SK-N-SH (cell line): ENCODE data around the gene PARD3B. TPM values are rescaled to one million over a fixed set of nuclear protein-coding genes. Genes with fewer than 3 reads are reported as not detected.

Experiments
- CTCF ChIA-PET: fragments of 300-600, 350-600 bp; formaldehyde crosslinking; extraction: SDS; loops from one replicate; lab custom pipeline; 2021; lab: Yijun Ruan, JAX
- POLR2A ChIA-PET: fragments of 350-600 bp; sonication (Branson Sonifier 250); formaldehyde crosslinking; extraction: SDS; loops from one replicate; lab custom pipeline; 2020; ENCODE audit warnings: antibody characterized with exemption, inconsistent platforms; lab: Yijun Ruan, JAX
- DNase-seq: peaks from one replicate; pipeline ENCODE4 v3.0.0; 2012
- H2AFZ ChIP-seq: fragments of 200-600 bp; sonication (generic); 2 replicates; pipeline ENCODE4 v1.8.1; 2016; ENCODE audit warnings: antibody characterized with exemption, mild to moderate bottlenecking, low read depth
- H3F3A ChIP-seq: fragments of 200-600 bp; sonication (generic); replicated peaks from 2 replicates; pipeline ENCODE3; 2016; ENCODE audit warnings: antibody characterized with exemption, mild to moderate bottlenecking; ENCODE audit not compliant: insufficient read depth
- H3K27ac ChIP-seq, 2 experiments: fragments of 200-500 bp in 1 of 2; fragments of 200-600 bp in 1 of 2; sonication (Bioruptor generic) in 1 of 2; sonication (generic), shearing (Covaris generic) in 1 of 2; 2 replicates each; pipeline versions ENCODE4 v1.5.1 to v1.6.1; 2014 to 2016; ENCODE audit warnings: low read depth in 2 of 2, inconsistent platforms in 1 of 2, low read length in 1 of 2, mild to moderate bottlenecking in 1 of 2, mixed read lengths in 1 of 2
- H3K27me3 ChIP-seq: fragments of 200-600 bp; sonication (generic), shearing (Covaris generic); 2 replicates; pipeline ENCODE4 v1.6.1; 2016; ENCODE audit warnings: mixed run types; ENCODE audit not compliant: insufficient read depth
- H3K36me3 ChIP-seq, 2 experiments: fragments of 200-500 bp in 1 of 2; fragments of 200-600 bp in 1 of 2; sonication (Bioruptor generic) in 1 of 2; sonication (generic) in 1 of 2; replicated peaks in 1 of 2; 2 replicates each; pipeline versions ENCODE3 to v1.5.1; 2014 to 2016; ENCODE audit warnings: low read length in 1 of 2, mild to moderate bottlenecking in 1 of 2; ENCODE audit not compliant: insufficient read depth in 2 of 2, control insufficient read depth in 1 of 2
- H3K4me1 ChIP-seq, 2 experiments: fragments of 200-500 bp in 1 of 2; fragments of 200-600 bp in 1 of 2; sonication (Bioruptor generic) in 1 of 2; sonication (generic), shearing (Covaris generic) in 1 of 2; 2 replicates each; pipeline versions ENCODE4 v1.5.1 to v1.6.1; 2014 to 2016; ENCODE audit warnings: low read depth in 1 of 2, low read length in 1 of 2, mixed run types in 1 of 2; ENCODE audit not compliant: insufficient read depth in 2 of 2, control insufficient read depth in 1 of 2
- H3K4me2 ChIP-seq: fragments of 200-600 bp; sonication (generic), shearing (Covaris generic); 2 replicates; pipeline ENCODE4 v1.6.1; 2017; ENCODE audit warnings: mixed run types
- H3K4me3 ChIP-seq, 2 experiments: fragments of 200-500 bp in 1 of 2; fragments of 200-600 bp in 1 of 2; sonication (Bioruptor generic) in 1 of 2; sonication (generic), shearing (Covaris generic) in 1 of 2; 2 replicates each; pipeline versions ENCODE4 v1.5.1 to v1.8.1; 2014 to 2016; ENCODE audit warnings: low read depth in 2 of 2, inconsistent platforms in 1 of 2, low read length in 1 of 2, mild to moderate bottlenecking in 1 of 2, mixed read lengths in 1 of 2, moderate library complexity in 1 of 2
- H3K79me2 ChIP-seq: fragments of 200-600 bp; sonication (generic); 2 replicates; pipeline ENCODE4 v1.8.1; 2017; ENCODE audit warnings: mild to moderate bottlenecking; ENCODE audit not compliant: insufficient read depth
- H3K9ac ChIP-seq: fragments of 200-600 bp; sonication (generic); 2 replicates; pipeline ENCODE4 v1.6.1; 2017; ENCODE audit warnings: mixed run types
- H3K9me2 ChIP-seq: fragments of 200-600 bp; sonication (generic); 2 replicates; pipeline ENCODE4 v1.6.1; 2017; ENCODE audit warnings: mixed run types
- H3K9me3 ChIP-seq: fragments of 200-600 bp; sonication (generic); 2 replicates; pipeline ENCODE4 v1.6.1; 2017; ENCODE audit warnings: mixed run types, mild to moderate bottlenecking, moderate library complexity
- H4K20me1 ChIP-seq: fragments of 200-600 bp; sonication (generic); 2 replicates; pipeline ENCODE4 v1.6.1; 2017; ENCODE audit warnings: mild to moderate bottlenecking, mixed run types; ENCODE audit not compliant: insufficient read depth
- CHD2 ChIP-seq: fragments of 150-350 bp; IDR thresholded peaks from 2 replicates; pipeline ENCODE4 v1.6.1; 2018; ENCODE audit warnings: low read length; ENCODE audit not compliant: partially characterized antibody
- ELF1 ChIP-seq: IDR thresholded peaks from 2 replicates; pipeline ENCODE4 v1.4.0; 2012
- EZH2phosphoT487 ChIP-seq: fragments of 200-600 bp; sonication (generic); IDR thresholded peaks from 2 replicates; pipeline ENCODE4 v1.6.1; 2017; ENCODE audit warnings: low read depth, mixed run types, mild to moderate bottlenecking, antibody characterized with exemption, moderate library complexity, borderline replicate concordance
- FOXM1 ChIP-seq: IDR thresholded peaks from 2 replicates; pipeline ENCODE4 v1.4.0; 2012; ENCODE audit warnings: low read depth, mild to moderate bottlenecking
- GATA2 ChIP-seq: sonication (generic); formaldehyde crosslinking; IDR thresholded peaks from 2 replicates; pipeline ENCODE4 v1.5.0; 2020; ENCODE audit warnings: mild to moderate bottlenecking, missing genetic modification reagents
- JUND ChIP-seq: IDR thresholded peaks from 2 replicates; pipeline ENCODE4 v1.4.0; 2012
- MEF2A ChIP-seq: IDR thresholded peaks from 2 replicates; pipeline ENCODE4 v1.4.0; 2012; ENCODE audit warnings: low read depth, borderline replicate concordance
- MXI1 ChIP-seq: IDR thresholded peaks from 2 replicates; pipeline ENCODE4 v1.6.1; 2012; ENCODE audit warnings: mild to moderate bottlenecking, low read depth, low read length, improper control_type of control experiment
- NFIC ChIP-seq: IDR thresholded peaks from 2 replicates; pipeline ENCODE4 v1.4.0; 2012; ENCODE audit warnings: borderline replicate concordance
- RAD21 ChIP-seq: IDR thresholded peaks from 2 replicates; pipeline ENCODE4 v1.6.1; 2012; ENCODE audit warnings: mild to moderate bottlenecking, low read length
- RCOR1 ChIP-seq: fragments of 150-350 bp; IDR thresholded peaks from 2 replicates; pipeline ENCODE4 v1.6.1; 2017; ENCODE audit warnings: antibody characterized with exemption, low read length
- RFX5 ChIP-seq: IDR thresholded peaks from 2 replicates; pipeline ENCODE4 v1.6.1; 2012; ENCODE audit warnings: mild to moderate bottlenecking, improper control_type of control experiment, low read length
- RXRA ChIP-seq: IDR thresholded peaks from 2 replicates; pipeline ENCODE4 v1.4.0; 2012; ENCODE audit warnings: low read depth, mild to moderate bottlenecking, borderline replicate concordance
- TAF1 ChIP-seq: IDR thresholded peaks from 2 replicates; pipeline ENCODE4 v1.6.1; 2012; ENCODE audit warnings: low read depth, mild to moderate bottlenecking, low read length, moderate library complexity, borderline replicate concordance
- WGBS: methylation state at CpG from one replicate; pipeline ENCODE4 v1.1.6; 2017; ENCODE audit warnings: low lambda C conversion rate; 5-methylcytosine and 5-hydroxymethylcytosine counted together
- polyA plus RNA-seq, 3 experiments: library from polyadenylated mRNA; depleted of rRNA; stranded (reverse); fragments of >200 nt; gene quantifications; 2 replicates each; pipeline ENCODE4 v1.2.3, GENCODE V29; 2012
- TF ChIP-seq, protein P1 (sequence below): fragments of 200-600 bp; sonication (generic); IDR thresholded peaks from 2 replicates; pipeline ENCODE4 v1.6.1; 2017; ENCODE audit warnings: antibody characterized with exemption, mild to moderate bottlenecking, moderate library complexity
- TF ChIP-seq, protein P2 (sequence below): IDR thresholded peaks from 2 replicates; pipeline ENCODE4 v1.6.1; 2012; ENCODE audit warnings: mild to moderate bottlenecking, low read depth, low read length, moderate library complexity
- TF ChIP-seq, protein P3 (sequence below): fragments of 150-350 bp; IDR thresholded peaks from 2 replicates; pipeline ENCODE4 v1.6.1; 2016; ENCODE audit warnings: mild to moderate bottlenecking, low read depth, low read length
- TF ChIP-seq, protein P4 (sequence below): IDR thresholded peaks from 2 replicates; pipeline ENCODE4; 2012
- TF ChIP-seq, protein P5 (sequence below): fragments of 150-350 bp; IDR thresholded peaks from 2 replicates; pipeline ENCODE4 v1.6.1; 2017; ENCODE audit warnings: antibody characterized with exemption, low read length, low read depth, borderline replicate concordance

The PARD3B gene
- polyA plus RNA-seq, 1 of the 3 experiments (the other 2 are of a cell fraction) = 0.87 TPM

DNA sequence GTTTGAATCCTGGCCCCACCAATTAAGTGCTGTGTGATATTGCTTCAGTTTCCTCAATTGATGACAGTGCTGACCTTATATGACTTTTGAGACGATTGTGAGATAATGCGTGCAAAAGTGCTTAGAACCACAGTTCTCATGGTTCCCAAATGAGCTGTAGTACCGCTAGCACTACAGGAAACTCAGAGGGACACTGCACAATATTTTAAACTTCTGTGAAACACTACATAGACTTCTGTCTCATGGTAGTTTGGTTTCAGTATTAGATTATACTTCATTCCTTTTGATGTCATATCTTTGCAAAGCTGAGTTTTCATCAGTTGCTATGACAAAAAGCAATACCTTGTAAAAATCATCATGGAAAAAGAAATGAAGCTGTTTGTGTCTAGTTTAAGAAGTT lies 368.0 kb downstream of the PARD3B start:
- no peak for DNase-seq
- no peaks in the 10 kb centered on the region for H3K36me3 ChIP-seq
- H3K4me3 ChIP-seq = no peak overlapping the region
- H3K4me2 ChIP-seq = no peak overlapping the region
- 94% methylated on average over 3 of the region's 3 CpGs for WGBS
- H3K27ac ChIP-seq = no peak overlapping the region
- POLR2A ChIA-PET = no interaction called here
- peaks cover 0 to 5% of the 10 kb centered on the region in 2 experiments; a peak in 2 of 4 replicates for H3K4me1 ChIP-seq
- CTCF ChIA-PET = interaction anchor here (0.6 to 0.8 kb wide), 2 partner anchors 11 to 832 kb away, joined by 3 read pairs; no protein-coding TSS in a partner anchor
- no peaks in the 10 kb centered on the region for H3K79me2 ChIP-seq
- H2AFZ ChIP-seq = no peak overlapping the region
- no peaks in the 10 kb centered on the region for H4K20me1 ChIP-seq
- no peaks in the 10 kb centered on the region for H3K9me2 ChIP-seq
- no peaks in the 10 kb centered on the region for H3K9me3 ChIP-seq
- no peak overlapping the region for H3K9ac ChIP-seq
- no peaks in the 10 kb centered on the region for H3K27me3 ChIP-seq
- no peaks in the 10 kb centered on the region for H3F3A ChIP-seq
- TF ChIP-seq MXI1 = no peak
- TF ChIP-seq, protein P1, sequence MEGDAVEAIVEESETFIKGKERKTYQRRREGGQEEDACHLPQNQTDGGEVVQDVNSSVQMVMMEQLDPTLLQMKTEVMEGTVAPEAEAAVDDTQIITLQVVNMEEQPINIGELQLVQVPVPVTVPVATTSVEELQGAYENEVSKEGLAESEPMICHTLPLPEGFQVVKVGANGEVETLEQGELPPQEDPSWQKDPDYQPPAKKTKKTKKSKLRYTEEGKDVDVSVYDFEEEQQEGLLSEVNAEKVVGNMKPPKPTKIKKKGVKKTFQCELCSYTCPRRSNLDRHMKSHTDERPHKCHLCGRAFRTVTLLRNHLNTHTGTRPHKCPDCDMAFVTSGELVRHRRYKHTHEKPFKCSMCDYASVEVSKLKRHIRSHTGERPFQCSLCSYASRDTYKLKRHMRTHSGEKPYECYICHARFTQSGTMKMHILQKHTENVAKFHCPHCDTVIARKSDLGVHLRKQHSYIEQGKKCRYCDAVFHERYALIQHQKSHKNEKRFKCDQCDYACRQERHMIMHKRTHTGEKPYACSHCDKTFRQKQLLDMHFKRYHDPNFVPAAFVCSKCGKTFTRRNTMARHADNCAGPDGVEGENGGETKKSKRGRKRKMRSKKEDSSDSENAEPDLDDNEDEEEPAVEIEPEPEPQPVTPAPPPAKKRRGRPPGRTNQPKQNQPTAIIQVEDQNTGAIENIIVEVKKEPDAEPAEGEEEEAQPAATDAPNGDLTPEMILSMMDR = no peak
- TF ChIP-seq, protein P2, sequence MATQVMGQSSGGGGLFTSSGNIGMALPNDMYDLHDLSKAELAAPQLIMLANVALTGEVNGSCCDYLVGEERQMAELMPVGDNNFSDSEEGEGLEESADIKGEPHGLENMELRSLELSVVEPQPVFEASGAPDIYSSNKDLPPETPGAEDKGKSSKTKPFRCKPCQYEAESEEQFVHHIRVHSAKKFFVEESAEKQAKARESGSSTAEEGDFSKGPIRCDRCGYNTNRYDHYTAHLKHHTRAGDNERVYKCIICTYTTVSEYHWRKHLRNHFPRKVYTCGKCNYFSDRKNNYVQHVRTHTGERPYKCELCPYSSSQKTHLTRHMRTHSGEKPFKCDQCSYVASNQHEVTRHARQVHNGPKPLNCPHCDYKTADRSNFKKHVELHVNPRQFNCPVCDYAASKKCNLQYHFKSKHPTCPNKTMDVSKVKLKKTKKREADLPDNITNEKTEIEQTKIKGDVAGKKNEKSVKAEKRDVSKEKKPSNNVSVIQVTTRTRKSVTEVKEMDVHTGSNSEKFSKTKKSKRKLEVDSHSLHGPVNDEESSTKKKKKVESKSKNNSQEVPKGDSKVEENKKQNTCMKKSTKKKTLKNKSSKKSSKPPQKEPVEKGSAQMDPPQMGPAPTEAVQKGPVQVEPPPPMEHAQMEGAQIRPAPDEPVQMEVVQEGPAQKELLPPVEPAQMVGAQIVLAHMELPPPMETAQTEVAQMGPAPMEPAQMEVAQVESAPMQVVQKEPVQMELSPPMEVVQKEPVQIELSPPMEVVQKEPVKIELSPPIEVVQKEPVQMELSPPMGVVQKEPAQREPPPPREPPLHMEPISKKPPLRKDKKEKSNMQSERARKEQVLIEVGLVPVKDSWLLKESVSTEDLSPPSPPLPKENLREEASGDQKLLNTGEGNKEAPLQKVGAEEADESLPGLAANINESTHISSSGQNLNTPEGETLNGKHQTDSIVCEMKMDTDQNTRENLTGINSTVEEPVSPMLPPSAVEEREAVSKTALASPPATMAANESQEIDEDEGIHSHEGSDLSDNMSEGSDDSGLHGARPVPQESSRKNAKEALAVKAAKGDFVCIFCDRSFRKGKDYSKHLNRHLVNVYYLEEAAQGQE = no peak
- no peak for TF ChIP-seq RCOR1
- no peak for TF ChIP-seq CHD2
- TF ChIP-seq, all 33 proteins: peak for 0

DNA sequence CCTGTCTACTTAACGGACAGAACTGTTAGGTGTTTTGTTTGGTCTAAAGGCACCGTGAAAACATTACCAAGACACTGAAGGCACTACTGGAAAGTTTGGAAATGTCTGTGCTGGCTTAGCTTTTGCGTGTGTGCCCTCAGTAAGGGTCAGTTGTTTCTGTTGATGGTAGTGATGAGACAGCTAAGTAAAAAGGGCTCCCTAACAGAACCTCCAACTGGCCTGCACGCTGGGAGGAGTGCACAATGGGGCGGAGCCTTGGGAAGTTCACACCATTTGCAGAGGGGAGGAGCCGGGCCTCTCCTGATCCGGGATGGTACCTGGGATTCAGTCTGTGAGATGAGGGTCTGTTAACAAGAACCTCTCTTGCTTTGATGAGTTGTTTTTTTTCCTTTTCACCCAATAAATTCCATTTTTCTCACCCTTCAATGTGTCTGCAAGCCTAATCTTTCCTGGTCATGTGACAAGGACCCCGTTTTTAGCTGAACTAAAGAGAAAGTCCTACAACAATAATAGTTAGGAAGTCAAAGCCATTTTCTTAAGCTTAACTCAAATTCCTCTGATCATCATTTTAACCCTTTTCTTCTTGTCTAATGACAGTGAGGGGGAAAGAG lies 368.7 kb downstream of the PARD3B start:
- Histone ChIP-seq H3K9me2 (no peaks in the 10 kb centered on the region), H4K20me1 (no peaks in the 10 kb centered on the region), H2AFZ (no peak overlapping the region), H3K4me1 (peaks cover 0 to 5% of the 10 kb centered on the region in 2 experiments; a peak in 2 of 4 replicates), H3K36me3 (no peaks in the 10 kb centered on the region), H3K4me3 (no peak overlapping the region), H3K27ac (no peak overlapping the region), H3K9me3 (no peaks in the 10 kb centered on the region), H3K27me3 (no peaks in the 10 kb centered on the region), H3K9ac (no peak overlapping the region), H3K79me2 (no peaks in the 10 kb centered on the region), H3F3A (no peaks in the 10 kb centered on the region), H3K4me2 (no peak overlapping the region)
- 83% methylated on average over 8 of the region's 8 CpGs for WGBS
- ChIA-PET CTCF (interaction anchor here (0.6 to 0.8 kb wide), 3 partner anchors 10 to 831 kb away, joined by 3 read pairs; no protein-coding TSS in a partner anchor), POLR2A (no interaction called here)
- no peak for DNase-seq
- no peak for TF ChIP-seq ELF1
- no peak for TF ChIP-seq EZH2phosphoT487
- no peak for TF ChIP-seq FOXM1
- TF ChIP-seq MEF2A = no peak
- TF ChIP-seq GATA2 (CRISPR knock-in tag) = no peak
- TF ChIP-seq RXRA = no peak
- TF ChIP-seq, protein P3, sequence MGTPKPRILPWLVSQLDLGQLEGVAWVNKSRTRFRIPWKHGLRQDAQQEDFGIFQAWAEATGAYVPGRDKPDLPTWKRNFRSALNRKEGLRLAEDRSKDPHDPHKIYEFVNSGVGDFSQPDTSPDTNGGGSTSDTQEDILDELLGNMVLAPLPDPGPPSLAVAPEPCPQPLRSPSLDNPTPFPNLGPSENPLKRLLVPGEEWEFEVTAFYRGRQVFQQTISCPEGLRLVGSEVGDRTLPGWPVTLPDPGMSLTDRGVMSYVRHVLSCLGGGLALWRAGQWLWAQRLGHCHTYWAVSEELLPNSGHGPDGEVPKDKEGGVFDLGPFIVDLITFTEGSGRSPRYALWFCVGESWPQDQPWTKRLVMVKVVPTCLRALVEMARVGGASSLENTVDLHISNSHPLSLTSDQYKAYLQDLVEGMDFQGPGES = no peak
- TF ChIP-seq, protein P4, sequence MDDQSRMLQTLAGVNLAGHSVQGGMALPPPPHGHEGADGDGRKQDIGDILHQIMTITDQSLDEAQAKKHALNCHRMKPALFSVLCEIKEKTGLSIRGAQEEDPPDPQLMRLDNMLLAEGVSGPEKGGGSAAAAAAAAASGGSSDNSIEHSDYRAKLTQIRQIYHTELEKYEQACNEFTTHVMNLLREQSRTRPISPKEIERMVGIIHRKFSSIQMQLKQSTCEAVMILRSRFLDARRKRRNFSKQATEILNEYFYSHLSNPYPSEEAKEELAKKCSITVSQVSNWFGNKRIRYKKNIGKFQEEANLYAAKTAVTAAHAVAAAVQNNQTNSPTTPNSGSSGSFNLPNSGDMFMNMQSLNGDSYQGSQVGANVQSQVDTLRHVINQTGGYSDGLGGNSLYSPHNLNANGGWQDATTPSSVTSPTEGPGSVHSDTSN = no peak
- no peak for TF ChIP-seq RAD21
- no peak for TF ChIP-seq NFIC
- TF ChIP-seq, protein P5, sequence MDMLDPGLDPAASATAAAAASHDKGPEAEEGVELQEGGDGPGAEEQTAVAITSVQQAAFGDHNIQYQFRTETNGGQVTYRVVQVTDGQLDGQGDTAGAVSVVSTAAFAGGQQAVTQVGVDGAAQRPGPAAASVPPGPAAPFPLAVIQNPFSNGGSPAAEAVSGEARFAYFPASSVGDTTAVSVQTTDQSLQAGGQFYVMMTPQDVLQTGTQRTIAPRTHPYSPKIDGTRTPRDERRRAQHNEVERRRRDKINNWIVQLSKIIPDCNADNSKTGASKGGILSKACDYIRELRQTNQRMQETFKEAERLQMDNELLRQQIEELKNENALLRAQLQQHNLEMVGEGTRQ = no peak
- TF ChIP-seq RFX5 = no peak
- no peak for TF ChIP-seq TAF1
- no peak for TF ChIP-seq JUND
